Neural cell (in vitro differentiated cells): ENCODE measurements around the gene C13orf46. TPM values are rescaled to one million over a fixed set of nuclear protein-coding genes. Genes with fewer than 3 reads are reported as not detected.

ENCODE experiments used
- H2AFZ ChIP-seq: fragments of 200-600, 300-800 bp; sonication (generic), shearing (Covaris generic); 2 replicates; pipeline ENCODE4 v1.6.0; 2014; ENCODE audit warnings: low read depth, mild to moderate bottlenecking, antibody characterized with exemption, low read length, moderate library complexity
- H3F3A ChIP-seq: fragments of 200-600 bp; shearing (Covaris generic); 2 replicates; pipeline ENCODE4 v1.6.1; 2016; ENCODE audit warnings: mild to moderate bottlenecking, moderate library complexity, mixed read lengths, antibody characterized with exemption, low read length; ENCODE audit not compliant: insufficient read depth, poor library complexity, severe bottlenecking
- H3K27ac ChIP-seq: fragments of 200-600, 300-800 bp; sonication (generic), shearing (Covaris generic); 2 replicates; pipeline ENCODE4 v1.5.1; 2014; ENCODE audit warnings: mild to moderate bottlenecking, low read length, moderate library complexity
- H3K27me3 ChIP-seq: fragments of 300-800, 200-600 bp; sonication (generic), shearing (Covaris generic); 2 replicates; pipeline ENCODE4 v1.6.0; 2014; ENCODE audit warnings: mild to moderate bottlenecking, low read depth, low read length, moderate library complexity; ENCODE audit not compliant: insufficient read depth
- H3K36me3 ChIP-seq: fragments of 300-800, 200-600 bp; sonication (generic), shearing (Covaris generic); 2 replicates; pipeline ENCODE4 v1.5.1; 2014; ENCODE audit warnings: mild to moderate bottlenecking, antibody characterized with exemption, low read length, moderate library complexity; ENCODE audit not compliant: insufficient read depth
- H3K4me2 ChIP-seq: fragments of 300-800, 200-600 bp; sonication (generic), shearing (Covaris generic); 2 replicates; pipeline ENCODE4 v1.6.0; 2014; ENCODE audit warnings: mild to moderate bottlenecking, low read length
- H3K4me3 ChIP-seq: fragments of 300-800, 200-600 bp; sonication (generic), shearing (Covaris generic); 2 replicates; pipeline ENCODE4 v1.5.1; 2014; ENCODE audit warnings: mild to moderate bottlenecking, low read length, moderate library complexity
- H3K79me2 ChIP-seq: fragments of 200-600 bp; shearing (Covaris generic); replicated peaks from 2 replicates; pipeline ENCODE4 v1.6.0; 2014; ENCODE audit warnings: mild to moderate bottlenecking, low read length, moderate library complexity; ENCODE audit not compliant: insufficient read depth
- H3K9ac ChIP-seq: fragments of 300-800, 200-600 bp; sonication (generic), shearing (Covaris generic); 2 replicates; pipeline ENCODE4 v1.6.1; 2016; ENCODE audit warnings: mild to moderate bottlenecking, low read length, mixed read lengths
- H3K9me2 ChIP-seq: fragments of 200-600 bp; shearing (Covaris generic); 2 replicates; pipeline ENCODE4 v1.6.1; 2016; ENCODE audit warnings: mild to moderate bottlenecking, low read length, mixed read lengths; ENCODE audit not compliant: insufficient read depth
- H3K9me3 ChIP-seq: fragments of 200-600, 300-800 bp; sonication (generic), shearing (Covaris generic); 2 replicates; pipeline ENCODE4 v1.6.1; 2016; ENCODE audit warnings: mild to moderate bottlenecking, mixed run types, low read length, moderate library complexity, mixed read lengths
- H4K20me1 ChIP-seq: fragments of 200-600 bp; shearing (Covaris generic); 2 replicates; pipeline ENCODE4 v1.6.1; 2016; ENCODE audit warnings: mild to moderate bottlenecking, mixed run types; ENCODE audit not compliant: insufficient read depth
- CTCF ChIP-seq: fragments of 450-650 bp; IDR thresholded peaks from 2 replicates; pipeline ENCODE4 v1.5.1; 2014; ENCODE audit warnings: antibody characterized with exemption, mild to moderate bottlenecking, moderate library complexity; ENCODE audit not compliant: poor library complexity, severe bottlenecking
- EP300 ChIP-seq: fragments of 450-650 bp; conservative IDR thresholded peaks from 2 replicates; pipeline ENCODE4 v1.6.1; 2014; ENCODE audit warnings: antibody characterized with exemption, mild to moderate bottlenecking, moderate library complexity; ENCODE audit not compliant: poor library complexity, severe bottlenecking
- EZH2 ChIP-seq: fragments of 200-600, 300-800 bp; shearing (Covaris generic), sonication (generic); IDR thresholded peaks from 2 replicates; pipeline ENCODE4 v1.6.1; 2014; ENCODE audit warnings: antibody characterized with exemption, low read length, borderline replicate concordance, mild to moderate bottlenecking; ENCODE audit not compliant: insufficient read depth, poor library complexity, severe bottlenecking
- MXI1 ChIP-seq: fragments of 450-650 bp; conservative IDR thresholded peaks from 2 replicates; pipeline ENCODE4 v1.6.1; 2014; ENCODE audit warnings: antibody characterized with exemption, mild to moderate bottlenecking; ENCODE audit not compliant: poor library complexity, severe bottlenecking
- POLR2AphosphoS5 ChIP-seq: IDR thresholded peaks from 2 replicates; pipeline ENCODE4 v1.6.1; 2012
- RAD21 ChIP-seq: fragments of 450-650 bp; conservative IDR thresholded peaks from 2 replicates; pipeline ENCODE4 v1.6.1; 2014; ENCODE audit warnings: antibody characterized with exemption, mild to moderate bottlenecking, moderate library complexity
- REST ChIP-seq: IDR thresholded peaks from 2 replicates; pipeline ENCODE4 v1.6.1; 2012; ENCODE audit warnings: borderline replicate concordance
- SMC3 ChIP-seq: fragments of 450-650 bp; conservative IDR thresholded peaks from 2 replicates; pipeline ENCODE4 v1.6.1; 2014; ENCODE audit warnings: antibody characterized with exemption, mild to moderate bottlenecking, moderate library complexity; ENCODE audit not compliant: poor library complexity
- TAF1 ChIP-seq: IDR thresholded peaks from 2 replicates; pipeline ENCODE4 v1.6.1; 2012; ENCODE audit warnings: low read depth
- polyA plus RNA-seq: library from polyadenylated mRNA; depleted of rRNA; stranded (reverse); fragments of >200 nt; gene quantifications from 2 replicates; pipeline ENCODE4 v1.2.3, GENCODE V29; 2014

Gene C13orf46
- polyA plus RNA-seq, 1 donor from 2014 or later = not detected

GRCh38 chr13:113950451-113951245, 23.2 kb downstream of the C13orf46 start:
- H3K4me2 ChIP-seq = no peak overlapping the region
- TF ChIP-seq SMC3 = no peak
- no peak for TF ChIP-seq TAF1
- TF ChIP-seq RAD21 = no peak
- TF ChIP-seq REST = no peak
- TF ChIP-seq POLR2AphosphoS5 = no peak
- no peak for TF ChIP-seq MXI1
- TF ChIP-seq EZH2 = no peak
- no peak for TF ChIP-seq EP300
- TF ChIP-seq CTCF = no peak
- H3K9me2 ChIP-seq = no peaks in the 10 kb centered on the region
- H3F3A ChIP-seq = no peaks in the 10 kb centered on the region
- H2AFZ ChIP-seq = no peak overlapping the region
- H3K36me3 ChIP-seq = no peaks in the 10 kb centered on the region
- no peaks in the 10 kb centered on the region for H3K27me3 ChIP-seq
- no peaks in the 10 kb centered on the region for H4K20me1 ChIP-seq
- H3K27ac ChIP-seq = no peak overlapping the region
- no peak overlapping the region for H3K4me3 ChIP-seq
- no peaks in the 10 kb centered on the region for H3K9me3 ChIP-seq
- no peak overlapping the region for H3K9ac ChIP-seq
- H3K79me2 ChIP-seq = no peaks in the 10 kb centered on the region

- H3K79me2 ChIP-seq = no peaks in the 10 kb centered on the region
- no peaks in the 10 kb centered on the region for H4K20me1 ChIP-seq
- H3F3A ChIP-seq = no peaks in the 10 kb centered on the region
- H3K4me2 ChIP-seq = no peak overlapping the region
- TF ChIP-seq EP300 = no peak
- no peak for TF ChIP-seq SMC3
- TF ChIP-seq MXI1 = no peak
- no peak for TF ChIP-seq CTCF
- no peak for TF ChIP-seq EZH2
- TF ChIP-seq REST = no peak
- no peak for TF ChIP-seq POLR2AphosphoS5
- TF ChIP-seq RAD21 = no peak
- H3K36me3 ChIP-seq = no peaks in the 10 kb centered on the region
- no peaks in the 10 kb centered on the region for H3K9me3 ChIP-seq
- no peak overlapping the region for H3K27ac ChIP-seq
- H3K9ac ChIP-seq = no peak overlapping the region
- H2AFZ ChIP-seq = no peak overlapping the region
- no peak overlapping the region for H3K4me3 ChIP-seq
- H3K27me3 ChIP-seq = no peaks in the 10 kb centered on the region
- no peaks in the 10 kb centered on the region for H3K9me2 ChIP-seq
Measured at GRCh38 chr13:113949546-113949945, 24.3 kb downstream of the C13orf46 start.
